OCI-LY7 (cell line): ENCODE results near the gene KCNQ1. TPM values are rescaled to one million over a fixed set of nuclear protein-coding genes. Genes with fewer than 3 reads are reported as not detected.

Source experiments
- BruUV-seq: library from RNA; stranded (reverse); fragments of 400-500 nt; replicated peaks from 2 replicates; lab custom pipeline; 2021; lab: Mats Ljungman, UMichigan
- CTCF ChIA-PET: fragments of 300-600 bp; sonication (Branson Sonifier 250); formaldehyde crosslinking; loops from one replicate; lab custom pipeline; 2022; ENCODE audit warnings: antibody characterized with exemption; ENCODE audit not compliant: unreplicated experiment; lab: Charles Lee
- POLR2A ChIA-PET: fragments of 300-600 bp; sonication (Branson Sonifier 250); formaldehyde crosslinking; loops from one replicate; lab custom pipeline; 2022; ENCODE audit warnings: antibody characterized with exemption; lab: Charles Lee
- DNase-seq: peaks from one replicate; pipeline ENCODE4 v3.0.0-alpha.2; 2015; ENCODE audit warnings: low spot score
- H2AFZ ChIP-seq: fragments of 200-600 bp; sonication (generic), shearing (Covaris generic); 2 replicates; pipeline ENCODE4 v1.6.1; 2014; ENCODE audit warnings: mild to moderate bottlenecking, antibody characterized with exemption, low read length, moderate library complexity
- H3K27ac ChIP-seq: fragments of 200-600 bp; sonication (generic); 2 replicates; pipeline ENCODE4 v1.5.1; 2014; ENCODE audit warnings: mixed run types, low read depth, mild to moderate bottlenecking, moderate library complexity, low read length, inconsistent platforms; ENCODE audit not compliant: poor library complexity, severe bottlenecking
- H3K36me3 ChIP-seq: fragments of 200-600 bp; sonication (generic); 2 replicates; pipeline ENCODE4 v1.6.1; 2014; ENCODE audit warnings: mild to moderate bottlenecking, antibody characterized with exemption, low read length, moderate library complexity, mixed read lengths; ENCODE audit not compliant: insufficient read depth
- H3K4me1 ChIP-seq: fragments of 200-600 bp; sonication (generic); 2 replicates; pipeline ENCODE4 v1.5.1; 2014; ENCODE audit warnings: mild to moderate bottlenecking, low read length; ENCODE audit not compliant: insufficient read depth, poor library complexity, severe bottlenecking
- H3K4me2 ChIP-seq: fragments of 200-600 bp; sonication (generic); 2 replicates; pipeline ENCODE4 v1.6.1; 2014; ENCODE audit warnings: mild to moderate bottlenecking, low read length
- H3K4me3 ChIP-seq: fragments of 200-600 bp; sonication (generic); 2 replicates; pipeline ENCODE4 v1.5.1; 2014; ENCODE audit warnings: mild to moderate bottlenecking, low read depth, low read length; ENCODE audit not compliant: poor library complexity, severe bottlenecking
- H3K79me2 ChIP-seq: fragments of 200-600 bp; sonication (generic); 2 replicates; pipeline ENCODE4 v1.6.1; 2016; ENCODE audit warnings: low read depth, mild to moderate bottlenecking, low read length, moderate library complexity, mixed read lengths; ENCODE audit not compliant: insufficient read depth
- H3K9me2 ChIP-seq: fragments of 200-600 bp; sonication (generic); 2 replicates; pipeline ENCODE4 v1.6.1; 2016; ENCODE audit warnings: mild to moderate bottlenecking, low read length, mixed read lengths; ENCODE audit not compliant: insufficient read depth
- H3K9me3 ChIP-seq: fragments of 200-600 bp; sonication (generic); 2 replicates; pipeline ENCODE4 v1.6.1; 2014; ENCODE audit warnings: mild to moderate bottlenecking, mixed run types, low read length, mixed read lengths
- H4K20me1 ChIP-seq: fragments of 200-600 bp; sonication (generic); 2 replicates; pipeline ENCODE4 v1.6.1; 2014; ENCODE audit warnings: mild to moderate bottlenecking, antibody characterized with exemption, low read length, moderate library complexity, mixed read lengths; ENCODE audit not compliant: insufficient read depth
- CTCF ChIP-seq: fragments of 200-600 bp; sonication (generic); conservative IDR thresholded peaks from 2 replicates; pipeline ENCODE4 v1.5.1; 2014; ENCODE audit warnings: mild to moderate bottlenecking, antibody characterized with exemption, low read length, moderate library complexity, mixed read lengths
- EZH2phosphoT487 ChIP-seq: fragments of 200-600 bp; sonication (generic); IDR thresholded peaks from 2 replicates; pipeline ENCODE4 v1.6.1; 2018; ENCODE audit warnings: low read depth, borderline replicate concordance, mild to moderate bottlenecking, mixed run types, antibody characterized with exemption, low read length, moderate library complexity, mixed read lengths
- intact Hi-C: fragments of 100-400 bp; cut with micrococcal nuclease; formaldehyde crosslinking; loops from one replicate; pipeline ENCODE4 v1.10.0; 2022; ENCODE audit not compliant: unreplicated experiment
- total RNA-seq, 2 experiments: library from RNA; depleted of rRNA in 1 of 2; stranded (reverse); fragments of >200 nt in 1 of 2; shearing (Covaris generic) in 1 of 2; gene quantifications; 2 replicates each; pipeline ENCODE4 v1.2.3, GENCODE V29; 2014 to 2022

The KCNQ1 gene
- total RNA-seq, 2 experiments from 2014 or later, result 0.22 to 1.3 TPM

- no peaks in the 10 kb centered on the region for H4K20me1 ChIP-seq
- ChIA-PET CTCF (no interaction called here), POLR2A (interaction anchor here (0.7 kb wide), 1 partner anchor 8 kb away, joined by 3 read pairs; no protein-coding TSS in a partner anchor)
- H3K4me2 ChIP-seq, result no peak overlapping the region
- intact Hi-C loops, result no loop called here
- H3K27ac ChIP-seq, result no peak overlapping the region
- no peak overlapping the region for H3K4me3 ChIP-seq
- H3K9me2 ChIP-seq, result no peaks in the 10 kb centered on the region
- no peaks in the 10 kb centered on the region for H3K36me3 ChIP-seq
- H3K9me3 ChIP-seq, result peaks cover 15% of the 10 kb centered on the region
- DNase-seq, result no peak
- TF ChIP-seq EZH2phosphoT487, result no peak
- TF ChIP-seq CTCF, result no peak
- no TSS peak for BruUV-seq
- H3K79me2 ChIP-seq, result no peaks in the 10 kb centered on the region
- H3K4me1 ChIP-seq, result no peaks in the 10 kb centered on the region
- no peak overlapping the region for H2AFZ ChIP-seq
Measured at GRCh38 chr11:2482745-2483144, 37.9 kb downstream of the KCNQ1 start.

- Histone ChIP-seq H3K79me2 (no peaks in the 10 kb centered on the region), H3K9me2 (no peaks in the 10 kb centered on the region), H3K36me3 (no peaks in the 10 kb centered on the region), H3K4me1 (no peaks in the 10 kb centered on the region), H3K27ac (no peak overlapping the region), H4K20me1 (no peaks in the 10 kb centered on the region), H3K4me3 (no peak overlapping the region), H3K9me3 (peaks cover 22% of the 10 kb centered on the region), H2AFZ (no peak overlapping the region), H3K4me2 (no peak overlapping the region)
- CTCF ChIA-PET, result no interaction called here
- intact Hi-C loops, result no loop called here
- no peak for DNase-seq
- TF ChIP-seq EZH2phosphoT487 (no peak), CTCF (no peak)
- POLR2A ChIA-PET, result no interaction called here
- no TSS peak for BruUV-seq
Measured at GRCh38 chr11:2483426-2483825, 38.6 kb downstream of the KCNQ1 start.

- H3K27ac ChIP-seq, result no peak overlapping the region
- H3K4me2 ChIP-seq, result no peak overlapping the region
- H2AFZ ChIP-seq, result no peak overlapping the region
- DNase-seq, result no peak
- intact Hi-C loops, result no loop called here
- no peak overlapping the region for H3K4me3 ChIP-seq
- H3K79me2 ChIP-seq, result no peaks in the 10 kb centered on the region
- BruUV-seq, result no TSS peak
- POLR2A ChIA-PET, result no interaction called here
- no peak for TF ChIP-seq EZH2phosphoT487
- TF ChIP-seq CTCF, result no peak
- H3K9me3 ChIP-seq, result peaks cover 26% of the 10 kb centered on the region
- H3K4me1 ChIP-seq, result no peaks in the 10 kb centered on the region
- CTCF ChIA-PET, result no interaction called here
- no peaks in the 10 kb centered on the region for H4K20me1 ChIP-seq
- H3K36me3 ChIP-seq, result no peaks in the 10 kb centered on the region
- no peaks in the 10 kb centered on the region for H3K9me2 ChIP-seq
Measured at GRCh38 chr11:2484576-2485125, 39.8 kb downstream of the KCNQ1 start.
